Renal cortex interstitium (tissue), 11 donors: Measurements from ENCODE around the gene SIX5. TPM values are rescaled to one million over a fixed set of nuclear protein-coding genes. Genes with fewer than 3 reads are reported as not detected.
"Not testable (repeated sequence)": the region's sequence is repeated elsewhere in the genome, so short reads cannot be mapped to it uniquely, and the experiment has no call there.

Source experiments
- DNase-seq, 11 donors: peaks; one replicate each; pipeline ENCODE4 v3.0.0-alpha.2; 2013; ENCODE audit warnings: low read depth in 9 of 11, low spot score in 4 of 11; ENCODE audit errors: extremely low read depth in 1 of 11
- polyA plus RNA-seq, 3 donors: library from polyadenylated mRNA; unstranded; fragments of 120-200 nt; gene quantifications; one replicate each; pipeline ENCODE4 v1.2.1, GENCODE V29; 2013; ENCODE audit not compliant: insufficient read length in 3 of 3

Gene SIX5
- polyA plus RNA-seq, 3 donors = 13.9 to 28.1 (median 22.7) TPM

DNA sequence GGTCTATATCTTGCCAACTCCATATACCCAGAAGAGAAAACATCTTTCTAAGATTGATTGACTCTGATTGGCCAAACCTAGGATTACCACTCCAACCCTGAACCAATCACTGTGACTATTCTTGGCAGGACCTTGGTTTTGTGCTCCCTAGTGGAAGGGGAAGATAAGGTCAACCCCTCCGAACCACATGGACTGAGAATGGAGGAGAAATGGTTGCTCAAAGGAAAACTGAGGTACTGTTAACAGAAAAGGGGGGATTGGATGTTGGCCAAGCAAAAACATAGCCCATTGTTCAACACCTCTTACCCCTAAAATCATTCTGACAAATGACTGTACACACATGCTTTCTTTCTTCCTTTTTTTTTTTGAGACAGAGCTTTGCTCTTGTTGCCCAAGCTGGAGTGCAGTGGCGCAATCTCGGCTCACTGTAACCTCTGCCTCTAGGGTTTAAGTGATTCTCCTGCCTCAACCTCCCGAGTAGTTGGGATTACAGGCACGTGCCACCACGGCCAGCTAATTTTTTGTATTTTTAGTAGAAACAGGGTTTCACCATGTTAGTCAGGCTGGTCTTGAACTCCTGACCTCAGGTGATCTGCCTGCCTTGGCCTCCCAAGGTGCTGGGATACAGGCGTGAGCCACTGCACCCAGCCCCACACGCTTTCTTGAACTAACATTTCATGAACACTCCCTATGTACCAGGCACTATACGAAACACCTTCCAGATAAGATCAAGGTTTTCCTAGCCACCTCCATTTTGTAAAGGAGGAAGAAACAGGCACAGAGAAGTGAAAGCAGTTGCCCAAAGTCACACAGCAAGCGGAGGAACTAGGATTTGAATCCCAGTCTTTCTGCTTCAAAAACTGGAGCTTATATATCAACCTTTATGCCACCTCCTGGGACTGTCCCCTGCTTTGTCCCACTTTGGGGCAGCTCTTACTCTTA is 29.3 kb downstream of the SIX5 start:
- no peak for DNase-seq

DNA sequence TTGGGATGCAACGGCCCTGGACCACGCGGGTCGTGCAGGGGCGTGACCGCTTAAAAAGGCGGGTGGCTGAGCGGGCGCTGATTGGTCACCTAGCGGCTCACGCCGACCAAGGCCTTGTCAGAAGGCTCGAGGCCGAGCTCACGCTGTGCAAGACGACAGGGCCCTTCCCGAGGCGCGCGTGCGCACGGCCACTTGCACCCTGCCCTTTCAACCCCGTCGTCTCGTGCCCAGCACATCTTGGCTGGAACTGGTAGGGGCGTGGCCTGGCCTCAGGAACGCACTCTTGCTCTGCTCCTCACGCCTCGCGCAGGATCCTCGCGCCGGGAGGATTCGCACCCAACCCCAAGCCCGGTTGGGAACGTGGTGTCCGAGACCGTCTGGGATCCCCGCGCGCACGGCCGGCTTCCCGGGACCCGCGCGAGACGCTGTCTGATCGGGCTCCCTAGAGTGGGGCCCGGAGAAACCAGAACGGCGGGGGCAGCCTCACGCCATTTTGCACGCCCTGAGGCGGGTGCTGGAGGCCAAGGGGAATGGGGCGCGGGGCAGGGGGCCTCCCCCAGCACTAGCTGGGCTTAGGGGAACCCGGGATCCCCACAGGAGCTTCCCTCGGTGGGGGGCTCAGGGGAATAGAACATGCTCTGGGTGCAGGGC is 35.8 kb downstream of the SIX5 start, which contains the start of gene MEIOSIN:
Gene MEIOSIN, plus strand, starts transcription at position 280 of the 651 bp plus-strand sequence. CDS start 1,938 bp downstream, outside the sequence.
- DNase-seq = no peak

DNA sequence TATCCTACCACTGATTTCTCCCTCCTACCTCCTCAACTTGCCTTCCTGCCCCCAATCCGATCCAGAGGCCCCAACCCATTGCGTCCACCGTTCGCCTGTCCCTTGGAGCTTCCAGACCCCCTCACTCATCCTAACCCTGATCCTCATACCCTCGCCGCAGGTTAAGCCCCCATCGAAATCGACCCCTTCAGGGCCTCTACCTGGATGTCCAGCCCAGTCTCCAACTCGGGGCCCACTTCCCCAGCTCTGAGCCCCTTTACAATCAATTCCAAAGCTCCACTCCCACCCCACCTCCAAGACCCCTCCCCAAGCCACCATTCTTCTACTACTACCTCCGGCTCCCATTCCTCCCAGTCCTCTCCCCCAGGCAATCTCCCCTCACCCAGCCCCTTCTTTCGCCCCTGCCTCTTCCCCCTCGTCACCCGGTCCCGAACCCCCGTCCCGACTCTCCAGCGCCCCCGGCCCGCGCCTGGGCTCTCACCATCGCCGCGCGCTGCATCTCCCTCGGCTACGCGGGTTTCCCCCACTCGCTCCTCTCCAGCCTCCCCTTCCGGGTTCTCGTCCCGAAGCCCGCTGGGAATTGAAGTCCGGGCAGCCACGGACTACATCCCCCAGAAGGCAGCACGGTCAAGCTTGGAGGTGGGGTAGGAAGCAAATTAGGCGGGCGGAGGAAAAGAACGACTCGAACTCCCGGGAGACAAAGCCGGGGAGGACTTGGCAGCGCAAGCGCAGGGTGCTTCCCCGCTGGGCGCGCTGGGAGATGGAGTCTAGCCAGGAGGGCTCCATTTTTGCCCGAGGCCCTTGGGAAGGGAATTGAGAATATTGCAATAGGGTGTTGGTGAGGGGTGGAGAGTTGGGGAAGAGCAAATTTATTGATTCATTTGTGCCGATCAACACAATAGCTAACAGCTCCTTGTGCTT is 38.4 kb downstream of the SIX5 start, which contains the start of gene FBXO46:
Gene FBXO46, minus strand, starts transcription at position 529 of the 921 bp plus-strand sequence. CDS start 17,401 bp downstream, outside the sequence.
- DNase-seq = peak; percentile 92 to 98 (median 96)

DNA sequence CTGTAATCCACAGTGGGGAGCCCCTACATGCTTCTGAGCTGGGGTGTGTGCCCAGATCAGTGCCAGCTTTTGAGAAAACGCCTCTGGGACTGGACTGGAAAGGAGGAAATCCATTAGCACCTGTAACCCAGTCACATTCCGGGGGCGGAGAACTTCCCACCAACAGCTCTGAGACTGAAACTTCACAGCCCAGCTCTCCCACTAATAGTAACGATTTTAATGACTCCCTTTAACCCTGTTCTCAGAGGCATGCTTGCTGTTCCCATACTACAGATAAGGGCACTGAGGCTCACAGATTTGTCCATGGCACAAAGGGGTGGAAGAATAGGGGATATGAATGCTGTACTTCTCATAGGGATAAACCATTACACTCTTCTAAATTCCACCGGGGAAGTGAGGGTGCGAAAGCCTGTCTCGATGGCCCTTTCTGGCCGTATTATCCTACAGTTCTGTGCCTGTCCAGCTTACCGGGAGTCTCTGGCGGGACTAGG is 39.2 kb downstream of the SIX5 start:
- DNase-seq = no peak

DNA sequence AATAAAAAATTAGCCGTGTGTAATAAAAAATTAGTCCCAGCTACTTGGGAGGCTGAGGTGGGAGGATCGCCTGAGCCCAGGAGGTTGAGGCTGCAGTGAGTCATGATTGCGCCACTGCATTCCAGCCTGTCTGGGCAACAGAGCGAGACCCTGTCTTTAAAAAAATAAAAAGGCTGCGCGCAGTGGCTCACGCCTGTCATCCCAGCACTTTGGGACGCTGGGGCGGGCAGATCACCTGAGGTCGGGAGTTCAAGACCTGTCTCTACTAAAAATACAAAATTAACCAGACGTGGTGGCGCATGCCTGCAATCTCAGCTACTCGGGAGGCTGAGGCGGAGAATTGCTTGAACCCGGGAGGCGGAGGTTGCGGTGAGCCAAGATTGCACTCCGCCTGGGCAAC is 40.4 kb downstream of the SIX5 start:
- not testable (repeated sequence) for DNase-seq

DNA sequence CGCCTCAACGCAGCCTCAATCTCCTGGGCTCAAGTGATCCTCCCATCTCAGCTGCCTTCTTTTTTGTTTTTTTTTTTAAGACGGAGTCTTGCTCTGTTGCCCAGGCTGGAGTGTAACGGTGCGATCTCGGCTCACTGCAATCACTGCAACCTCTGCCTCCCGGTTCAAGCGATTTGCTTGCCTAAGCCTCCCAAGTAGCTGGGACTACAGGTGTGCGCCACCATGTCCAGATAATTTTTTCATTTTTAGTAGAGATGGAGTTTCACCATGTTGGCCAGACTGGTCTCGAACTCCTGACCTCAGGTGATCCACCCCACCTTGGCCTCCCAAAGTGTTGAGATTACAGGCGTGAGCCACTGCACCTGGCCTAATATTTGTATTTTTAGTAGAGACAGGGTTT is 49.0 kb downstream of the SIX5 start:
- not testable (repeated sequence) for DNase-seq

DNA sequence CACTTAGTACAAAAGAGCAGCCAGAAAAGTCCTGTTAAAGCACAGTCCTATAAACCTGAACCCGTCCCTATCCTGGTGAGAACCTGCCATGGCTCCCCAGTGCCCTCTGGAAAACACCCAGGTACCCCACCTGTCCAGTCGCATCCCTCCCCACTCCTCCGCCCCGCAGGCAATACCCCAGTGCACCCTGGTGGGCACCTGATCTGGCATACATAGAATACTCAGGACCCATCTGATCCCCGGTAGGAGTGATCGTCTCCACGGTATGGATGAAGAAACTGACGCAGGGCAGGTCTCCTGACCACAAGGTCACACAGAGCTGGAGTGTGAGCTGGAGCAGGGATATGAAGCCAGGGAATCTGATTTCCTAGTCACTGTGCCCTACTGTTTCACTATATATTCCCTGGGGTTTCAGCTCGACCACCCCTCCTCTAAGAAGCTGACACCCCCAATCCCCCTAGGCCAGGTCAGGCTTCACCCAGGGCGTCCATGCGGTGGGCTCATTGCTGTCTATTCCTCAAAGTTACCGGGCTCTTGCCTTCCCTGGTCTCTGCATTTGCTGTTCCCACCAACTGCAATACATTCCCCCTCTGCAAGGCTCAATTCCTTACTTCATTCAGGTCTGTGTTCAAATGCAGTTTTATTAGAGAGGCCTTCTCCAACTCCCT is 50.9 kb downstream of the SIX5 start:
- DNase-seq = no peak

DNA sequence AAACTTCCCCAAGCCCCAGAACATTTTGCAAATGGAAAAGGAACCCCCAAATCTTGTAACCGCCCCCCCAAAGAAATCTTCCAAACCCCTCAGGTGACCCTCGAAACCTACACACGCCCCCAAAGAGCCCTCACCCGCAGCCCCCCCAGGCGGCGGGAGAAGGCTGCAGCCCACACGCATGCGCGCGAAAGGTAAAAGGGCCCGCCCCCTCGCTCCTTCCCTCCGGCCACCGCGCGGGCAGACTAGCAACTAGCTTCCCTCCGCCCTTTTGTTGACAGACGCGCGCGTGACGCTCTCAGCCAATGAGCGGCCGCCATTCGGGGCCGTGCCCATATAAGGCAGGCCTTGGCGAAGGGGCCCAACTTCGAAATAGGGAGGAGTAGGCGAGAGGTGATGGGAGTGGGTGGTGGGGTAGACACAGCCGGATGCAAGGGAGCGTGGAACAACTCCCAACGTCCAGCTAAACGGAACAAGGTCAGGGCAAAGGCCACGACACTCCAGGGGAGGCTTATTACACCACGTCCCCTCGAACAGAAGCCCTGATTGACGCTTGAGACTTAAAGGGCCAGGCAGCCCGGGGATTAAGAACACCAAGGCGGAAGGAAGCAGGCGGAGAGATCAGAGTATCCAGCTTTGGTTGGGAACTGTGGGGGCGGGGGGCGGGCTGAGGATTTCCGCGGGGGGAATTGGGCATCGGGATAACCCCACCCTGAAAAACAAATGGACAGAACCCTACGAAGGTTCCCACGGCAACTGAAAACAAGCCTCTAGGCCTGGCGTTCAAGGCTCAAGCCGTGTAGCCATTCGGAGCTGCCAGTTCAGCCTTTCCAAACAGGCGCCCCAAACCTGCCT is 51.7 kb downstream of the SIX5 start:
- DNase-seq = peak; percentile 98 to 99 (median 98)

DNA sequence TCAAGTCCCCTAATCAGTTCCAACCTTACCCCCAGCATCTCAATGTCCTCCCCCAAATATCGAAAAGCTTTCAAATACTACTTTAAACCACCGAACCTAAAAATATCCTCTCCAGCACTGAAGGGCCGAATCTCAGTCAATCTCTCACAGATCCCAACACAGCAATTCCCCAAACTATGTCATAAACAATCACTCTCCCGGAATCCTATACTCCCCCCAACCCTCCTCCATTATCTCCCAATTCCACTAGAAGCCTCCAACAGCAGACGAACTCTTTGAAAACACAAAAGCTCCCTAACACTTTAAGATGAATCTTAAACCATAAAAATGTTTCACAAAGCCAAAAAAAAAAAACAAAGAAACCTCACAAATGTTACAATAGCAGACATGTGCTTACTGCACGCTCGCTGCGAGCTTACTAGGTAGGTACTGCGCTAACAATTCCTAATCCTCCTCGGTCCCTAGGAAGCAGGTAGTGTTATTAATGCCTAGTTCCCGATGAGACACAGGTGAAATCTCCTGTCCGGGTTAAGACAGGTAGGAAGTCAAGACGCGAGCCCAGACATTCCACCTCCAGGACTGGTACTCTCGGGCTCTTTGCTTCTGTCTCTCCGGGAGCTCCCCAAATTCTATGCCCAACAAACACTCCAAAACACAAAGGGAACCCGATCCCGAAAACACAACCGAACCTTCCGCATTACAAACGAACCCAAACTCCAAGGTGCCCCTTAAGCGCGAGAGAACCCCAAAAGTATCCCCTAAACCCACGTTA is 52.5 kb downstream of the SIX5 start:
- DNase-seq = peak in 4 of 11 donors; percentile 14 to 42 (median 26)

DNA sequence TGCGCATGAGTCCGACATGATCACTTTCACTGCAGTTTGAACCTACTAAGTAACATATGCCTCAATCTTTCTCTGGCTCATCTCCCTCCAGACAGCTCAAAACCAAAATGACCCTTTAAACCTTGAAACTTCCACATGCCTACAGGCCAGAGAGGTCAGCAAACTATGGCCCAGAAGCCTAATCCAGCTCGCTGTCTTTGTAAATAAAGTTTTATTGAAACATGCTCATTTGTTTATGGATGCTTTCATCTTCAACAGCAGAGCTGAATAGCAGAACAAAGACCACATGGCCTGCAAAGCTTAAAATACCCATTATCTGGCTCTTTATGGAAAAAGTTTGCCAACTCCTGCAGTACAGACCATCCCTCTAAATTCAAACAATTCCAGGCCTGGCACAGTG is 53.9 kb downstream of the SIX5 start:
- DNase-seq = no peak

Other genes with a start within 250 kb of the SIX5 start
- 10 to 100 TPM in 2 of 3 donors, 1 to 10 TPM in 1; 9.7 to 11.1 (median 10.4) TPM for gene OPA3, start 184.4 kb downstream of the SIX5 start, polyA plus RNA-seq
- 1 to 10 TPM; 3.3 to 6.5 (median 3.6) TPM for gene GPR4, start 167.0 kb downstream of the SIX5 start, polyA plus RNA-seq
- 10 to 100 TPM; 17.8 to 28.0 (median 20.6) TPM for gene EML2, start 129.9 kb downstream of the SIX5 start, polyA plus RNA-seq
- gene GIPR, start 101.0 kb downstream of the SIX5 start, polyA plus RNA-seq = 1 to 10 TPM in 1 of 3 donors, under 1 TPM in 2; 0.28 to 1.6 (median 0.43) TPM
- gene SNRPD2, start 77.3 kb downstream of the SIX5 start, polyA plus RNA-seq = 100 to 1,000 TPM; 310 to 350 (median 317) TPM
- gene QPCTL, start 76.6 kb downstream of the SIX5 start, polyA plus RNA-seq = 10 to 100 TPM in 2 of 3 donors, 1 to 10 TPM in 1; 6.8 to 11.0 (median 10.7) TPM
- gene FBXO46, start 38.4 kb downstream of the SIX5 start, polyA plus RNA-seq = 10 to 100 TPM; 12.2 to 24.4 (median 17.3) TPM
- not detected for gene MEIOSIN, start 35.8 kb downstream of the SIX5 start, polyA plus RNA-seq
- 10 to 100 TPM; 39.1 to 63.6 (median 61.2) TPM for gene DMPK, start 13.2 kb upstream of the SIX5 start, polyA plus RNA-seq
- gene DMWD, start 23.6 kb upstream of the SIX5 start, polyA plus RNA-seq = 10 to 100 TPM; 27.1 to 46.9 (median 40.8) TPM
- not detected for gene RSPH6A, start 46.1 kb upstream of the SIX5 start, polyA plus RNA-seq
- gene SYMPK, start 93.9 kb upstream of the SIX5 start, polyA plus RNA-seq = 10 to 100 TPM; 59.7 to 76.5 (median 70.1) TPM
- under 1 TPM; 0.12 to 0.79 (median 0.22) TPM for gene FOXA3, start 95.1 kb upstream of the SIX5 start, polyA plus RNA-seq
- 10 to 100 TPM; 14.1 to 28.5 (median 24.3) TPM for gene IRF2BP1, start 116.9 kb upstream of the SIX5 start, polyA plus RNA-seq
- gene MYPOP, start 133.4 kb upstream of the SIX5 start, polyA plus RNA-seq = 1 to 10 TPM; 2.8 to 5.9 (median 4.8) TPM
- gene NANOS2, start 145.5 kb upstream of the SIX5 start, polyA plus RNA-seq = not detected
- gene NOVA2, start 204.6 kb upstream of the SIX5 start, polyA plus RNA-seq = 1 to 10 TPM; 4.1 to 5.4 (median 4.2) TPM
- gene CCDC61, start 226.2 kb upstream of the SIX5 start, polyA plus RNA-seq = 10 to 100 TPM in 2 of 3 donors, 1 to 10 TPM in 1; 9.5 to 16.0 (median 13.8) TPM